SKM-1 (cell line): ENCODE measurements around the gene P2RY12.

ENCODE experiments used
- DNase-seq: peaks from one replicate; lab custom pipeline; 2025; ENCODE audit not compliant: unreplicated experiment; lab: John Stamatoyannopoulos, UW

Gene P2RY12

GRCh38 chr3:151307583-151308488, 76.7 kb downstream of the P2RY12 start:
- no peak for DNase-seq

- DNase-seq, result no peak
Observed at GRCh38 chr3:151307131-151307530, 77.4 kb downstream of the P2RY12 start.

- DNase-seq, result no peak
Observed at GRCh38 chr3:151306168-151306810, 78.3 kb downstream of the P2RY12 start.

- DNase-seq, result no peak
Observed at GRCh38 chr3:151305775-151306151, 78.8 kb downstream of the P2RY12 start.

- no peak for DNase-seq
Observed at GRCh38 chr3:151305060-151305774, 79.3 kb downstream of the P2RY12 start.

GRCh38 chr3:151303751-151304150, 80.8 kb downstream of the P2RY12 start:
- no peak for DNase-seq

- DNase-seq, result no peak
Observed at GRCh38 chr3:151301787-151302186, 82.8 kb downstream of the P2RY12 start.

GRCh38 chr3:151300539-151300938, 84.0 kb downstream of the P2RY12 start:
- no peak for DNase-seq

- no peak for DNase-seq
Observed at GRCh38 chr3:151299006-151299405, 85.5 kb downstream of the P2RY12 start.

GRCh38 chr3:151297429-151297828, 87.1 kb downstream of the P2RY12 start:
- no peak for DNase-seq

- DNase-seq, result no peak
Observed at GRCh38 chr3:151296226-151296625, 88.3 kb downstream of the P2RY12 start.

GRCh38 chr3:151293127-151293526, 91.4 kb downstream of the P2RY12 start:
- DNase-seq, result no peak

GRCh38 chr3:151290673-151291072, 93.9 kb downstream of the P2RY12 start:
- no peak for DNase-seq

GRCh38 chr3:151289445-151289844, 95.1 kb downstream of the P2RY12 start:
- DNase-seq, result no peak
